Upper lobe of right lung (tissue), 1 donor: ENCODE measurements around the gene MEGF11. TPM values are rescaled to one million over a fixed set of nuclear protein-coding genes. Genes with fewer than 3 reads are reported as not detected.

ENCODE experiments used
- ATAC-seq: fragments of 200-7000 bp; cut with Tn5 transposase; one replicate; pipeline ENCODE4 v1.9.1; 2020; ENCODE audit warnings: mild to moderate bottlenecking, moderate library complexity
- DNase-seq: peaks from one replicate; pipeline ENCODE4 v3.0.0-alpha.2; 2020
- H3K27ac ChIP-seq: fragments of 200-600 bp; one replicate; pipeline ENCODE4 v1.8.0; 2022
- H3K27me3 ChIP-seq: fragments of 200-600 bp; one replicate; pipeline ENCODE4 v1.8.0; 2022; ENCODE audit warnings: mild to moderate bottlenecking
- H3K36me3 ChIP-seq: fragments of 200-600 bp; one replicate; pipeline ENCODE4 v1.8.0; 2022
- H3K4me1 ChIP-seq: fragments of 200-600 bp; one replicate; pipeline ENCODE4 v1.8.0; 2022
- H3K4me3 ChIP-seq: fragments of 200-600 bp; one replicate; pipeline ENCODE4 v1.8.0; 2022; ENCODE audit warnings: mild to moderate bottlenecking
- H3K9me3 ChIP-seq: fragments of 200-600 bp; one replicate; pipeline ENCODE4 v1.8.0; 2022
- CTCF ChIP-seq: fragments of 200-600 bp; IDR thresholded peaks from one replicate; pipeline ENCODE4 v1.8.0; 2022; ENCODE audit warnings: antibody characterized with exemption
- intact Hi-C: fragments of 100-400 bp; cut with DNase I; formaldehyde crosslinking; loops from one replicate; pipeline ENCODE4 v1.11.0; 2022
- total RNA-seq: library from RNA; stranded (reverse); fragmentation: NEBNext Ultra II Directional; extraction: Animal tissue kit (Norgen Biotek cat#: 25700); gene quantifications from one replicate; pipeline ENCODE4 v1.2.1, GENCODE V29; 2021
- donor health status: DM: no; HTN: yes; CAD: no; lungs with severe emphysema.

Gene MEGF11
- total RNA-seq, 1 donor from 2014 or later: 3.0 TPM

DNA sequence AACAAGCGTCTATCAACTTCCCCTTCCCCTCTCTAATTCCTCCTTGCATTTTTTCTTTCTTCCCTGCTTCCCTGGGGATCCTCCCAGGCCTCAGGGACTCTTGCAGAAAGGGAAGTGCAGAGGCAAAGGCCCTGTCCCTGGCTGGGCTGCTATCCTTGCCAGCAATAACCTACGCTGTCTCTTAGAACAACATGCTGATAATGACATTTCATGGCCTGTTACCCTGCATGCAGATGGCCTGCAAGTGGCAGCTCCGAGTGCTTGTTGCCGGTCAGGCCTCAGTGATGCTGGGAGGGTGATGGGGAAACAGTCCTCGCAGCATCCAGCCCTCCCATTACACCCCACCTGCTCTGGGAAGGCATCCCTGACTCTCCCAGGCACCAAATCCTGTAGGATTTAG is 216.7 kb downstream of the MEGF11 start:
- no peak for ATAC-seq
- no peaks in the 10 kb centered on the region for H3K4me1 ChIP-seq
- no peaks in the 10 kb centered on the region for H3K36me3 ChIP-seq
- H3K9me3 ChIP-seq: no peaks in the 10 kb centered on the region
- H3K27ac ChIP-seq: no peak overlapping the region
- H3K4me3 ChIP-seq: no peak overlapping the region
- no peak for TF ChIP-seq CTCF
- peaks cover 24% of the 10 kb centered on the region for H3K27me3 ChIP-seq
- DNase-seq: no peak
- intact Hi-C loops: no loop called here

GRCh38 chr15:66035901-66036300 is 217.6 kb downstream of the MEGF11 start:
- H3K27me3 ChIP-seq: peaks cover 24% of the 10 kb centered on the region
- no peak overlapping the region for H3K4me3 ChIP-seq
- ATAC-seq (no peak), DNase-seq (no peak)
- intact Hi-C loops: no loop called here
- no peak overlapping the region for H3K27ac ChIP-seq
- H3K9me3 ChIP-seq: no peaks in the 10 kb centered on the region
- no peak for TF ChIP-seq CTCF
- no peaks in the 10 kb centered on the region for H3K36me3 ChIP-seq
- no peaks in the 10 kb centered on the region for H3K4me1 ChIP-seq

- intact Hi-C loops: no loop called here
- TF ChIP-seq CTCF: no peak
These were observed 220.4 kb downstream of the MEGF11 start for GRCh38 chr15:66033143-66033542.

DNA sequence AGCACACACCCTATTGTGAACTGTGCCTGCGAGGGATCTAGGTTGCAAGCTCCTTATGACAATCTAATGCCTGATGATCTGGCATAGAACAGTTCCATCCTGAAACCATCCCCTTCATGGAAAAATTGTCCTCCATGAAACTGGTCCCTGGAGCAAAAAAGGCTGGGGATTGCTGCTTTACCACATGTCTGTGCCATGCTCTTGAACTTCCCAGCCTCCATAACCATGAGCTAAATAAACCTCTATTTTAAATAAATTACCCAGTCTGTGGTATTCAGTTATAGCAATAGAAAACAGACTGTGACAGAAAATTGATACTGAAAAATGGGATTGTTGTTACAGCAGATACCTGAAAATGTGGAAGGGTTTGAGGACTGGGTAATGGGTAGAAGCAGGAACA is 221.5 kb downstream of the MEGF11 start:
- Histone ChIP-seq H3K27ac (no peak overlapping the region), H3K9me3 (no peaks in the 10 kb centered on the region), H3K27me3 (peaks cover 11% of the 10 kb centered on the region), H3K36me3 (no peaks in the 10 kb centered on the region), H3K4me3 (no peak overlapping the region), H3K4me1 (no peaks in the 10 kb centered on the region)
- DNase-seq (no peak), ATAC-seq (no peak)
- intact Hi-C loops: no loop called here
- TF ChIP-seq CTCF: no peak

More at GRCh38 chr15:66033143-66033542, 220.4 kb downstream of the MEGF11 start:
- no peak overlapping the region for H3K4me3 ChIP-seq
- peaks cover 18% of the 10 kb centered on the region for H3K27me3 ChIP-seq
- H3K36me3 ChIP-seq: no peaks in the 10 kb centered on the region
- H3K27ac ChIP-seq: no peak overlapping the region
- H3K4me1 ChIP-seq: no peaks in the 10 kb centered on the region
- DNase-seq (no peak), ATAC-seq (no peak)
- no peaks in the 10 kb centered on the region for H3K9me3 ChIP-seq

GRCh38 chr15:66030650-66031049 is 222.9 kb downstream of the MEGF11 start:
- no peak overlapping the region for H3K27ac ChIP-seq
- no peaks in the 10 kb centered on the region for H3K4me1 ChIP-seq
- no peaks in the 10 kb centered on the region for H3K9me3 ChIP-seq
- ATAC-seq (no peak), DNase-seq (no peak)
- intact Hi-C loops: no loop called here
- H3K4me3 ChIP-seq: no peak overlapping the region
- no peak for TF ChIP-seq CTCF
- H3K27me3 ChIP-seq: no peaks in the 10 kb centered on the region
- no peaks in the 10 kb centered on the region for H3K36me3 ChIP-seq

DNA sequence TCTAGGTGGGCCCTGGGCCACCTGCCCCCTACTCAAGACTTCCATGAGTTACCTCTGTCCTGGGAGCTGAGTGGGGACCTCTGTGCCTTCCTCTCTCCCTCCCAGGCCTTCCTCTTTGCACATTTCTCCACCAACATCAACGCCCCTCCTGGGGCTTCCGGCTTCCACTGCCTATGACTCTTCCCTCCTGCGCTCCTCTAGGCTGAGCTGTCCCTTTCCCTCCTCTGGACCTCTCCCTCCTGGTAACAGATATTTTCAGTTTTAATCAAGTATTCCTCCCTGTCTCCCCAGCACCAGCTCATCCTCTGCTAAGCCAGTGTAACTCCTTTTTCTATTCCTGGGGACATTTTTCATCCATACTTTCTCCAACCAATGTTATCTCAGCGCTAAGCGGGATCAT is 223.9 kb downstream of the MEGF11 start:
- H3K4me1 ChIP-seq: no peaks in the 10 kb centered on the region
- H3K36me3 ChIP-seq: no peaks in the 10 kb centered on the region
- H3K4me3 ChIP-seq: no peak overlapping the region
- TF ChIP-seq CTCF: no peak
- H3K27ac ChIP-seq: no peak overlapping the region
- intact Hi-C loops: no loop called here
- DNase-seq (no peak), ATAC-seq (no peak)
- no peaks in the 10 kb centered on the region for H3K9me3 ChIP-seq
- H3K27me3 ChIP-seq: no peaks in the 10 kb centered on the region
